ENCODE measurements around the gene SMNDC1. TPM values are rescaled to one million over a fixed set of nuclear protein-coding genes. Genes with fewer than 3 reads are reported as not detected.
A peak's percentile ranks its signal among the peaks of the same experiment; 100 is the strongest.

The SMNDC1 gene
- 10 to 100 TPM in 2 of 4 donors, 1 to 10 TPM in 2; 8.1 to 20.4 (median 14.1) TPM for total RNA-seq

- DNase-seq (ENCODE audit: low spot score) (peak; percentile 98), ATAC-seq (ENCODE audit: low FRiP score) (peak; percentile 94)
- no peak for TF ChIP-seq CTCF (IDR thresholded peaks at IDR 0.05)
Observed at GRCh38 chr10:110304780-110305421, at the start of gene SMNDC1. TSS of gene SMNDC1 (minus strand) at chr10:110304920. CDS start at chr10:110303587, 1,333 bp downstream.

DNA sequence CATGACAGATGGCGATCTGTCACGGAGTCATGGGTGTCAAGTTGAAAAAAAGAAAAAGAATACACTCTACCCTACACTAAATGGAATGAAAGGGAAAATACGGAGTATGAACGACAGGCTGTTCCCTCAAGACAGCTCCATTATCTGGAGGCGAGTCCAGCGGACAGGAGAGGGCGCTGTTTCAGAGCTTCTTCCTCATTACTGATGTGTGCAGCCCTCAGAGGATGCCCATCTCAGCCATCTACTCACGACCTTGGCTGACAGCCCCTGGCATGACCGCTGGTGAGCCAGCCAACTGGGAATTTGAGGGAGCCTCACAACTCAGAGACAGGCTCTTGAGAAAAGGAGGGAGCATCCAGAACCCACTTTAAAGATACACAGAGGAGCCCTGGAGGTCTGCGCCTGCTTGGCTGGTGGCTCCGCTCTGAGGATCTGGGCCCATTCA is 49.6 kb upstream of the SMNDC1 start:
- peak; percentile 82 for DNase-seq (ENCODE audit: low spot score)
- ATAC-seq (ENCODE audit: low FRiP score) = peak; percentile 29
- TF ChIP-seq CTCF (IDR thresholded peaks at IDR 0.05) = peak in 1 of 3 donors; percentile 31

GRCh38 chr10:110353244-110354119 is 48.8 kb upstream of the SMNDC1 start:
- no peak for ATAC-seq (ENCODE audit: low FRiP score)
- DNase-seq (ENCODE audit: low spot score) = no peak
- TF ChIP-seq CTCF (IDR thresholded peaks at IDR 0.05) = no peak

DNA sequence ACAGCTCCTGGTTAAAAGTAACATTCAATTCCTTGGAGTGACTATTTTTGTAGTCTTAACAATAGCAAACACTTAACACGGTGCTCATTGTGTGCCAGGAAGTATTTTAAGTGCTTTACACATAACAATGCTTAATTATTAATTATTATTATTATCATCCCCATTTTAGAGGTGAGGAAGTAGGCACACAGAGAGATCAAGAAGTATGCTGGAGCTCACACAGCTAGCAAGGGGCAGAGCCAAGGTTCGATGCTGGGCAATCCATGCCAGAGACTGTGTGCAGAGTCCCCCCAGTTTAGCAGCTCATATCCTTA is 48.2 kb upstream of the SMNDC1 start:
- DNase-seq (ENCODE audit: low spot score) = no peak
- no peak for TF ChIP-seq CTCF (IDR thresholded peaks at IDR 0.05)
- no peak for ATAC-seq (ENCODE audit: low FRiP score)

GRCh38 chr10:110350812-110351211 is 46.1 kb upstream of the SMNDC1 start:
- TF ChIP-seq CTCF (IDR thresholded peaks at IDR 0.05) = no peak
- ATAC-seq (ENCODE audit: low FRiP score) (no peak), DNase-seq (ENCODE audit: low spot score) (no peak)

GRCh38 chr10:110349831-110350230 is 45.1 kb upstream of the SMNDC1 start:
- ATAC-seq (ENCODE audit: low FRiP score) = no peak
- no peak for TF ChIP-seq CTCF (IDR thresholded peaks at IDR 0.05)
- no peak for DNase-seq (ENCODE audit: low spot score)

Data from omental fat pad (tissue), 4 donors.